CD4-positive, alpha-beta T cell treated with Interleukin-4 for 1 hour (primary cell): ENCODE data around the gene DEFB128.
"Not testable (repeated sequence)": the region's sequence is repeated elsewhere in the genome, so short reads cannot be mapped to it uniquely, and the experiment has no call there.

Experiments
- DNase-seq, 2 donors: peaks; one replicate each; pipeline ENCODE4 v3.0.0-alpha.2; 2020 to 2022

DEFB128 gene

GRCh38 chr20:189611-190010, at the start of gene DEFB128:
Gene DEFB128, minus strand, starts transcription at chr20:189711. Its CDS starts 88 bp downstream, at chr20:189623.
- no peak for DNase-seq

- DNase-seq: no peak
Observed at GRCh38 chr20:237929-238328, 48.4 kb upstream of the DEFB128 start.

GRCh38 chr20:237489-237888, 48.0 kb upstream of the DEFB128 start:
- peak in 1 of 2 donors; percentile 29 for DNase-seq

- DNase-seq: no peak
Observed at GRCh38 chr20:235891-236290, 46.4 kb upstream of the DEFB128 start.

- DNase-seq: no peak
Observed at GRCh38 chr20:227439-228105, 38.1 kb upstream of the DEFB128 start.

- no peak for DNase-seq
Observed at GRCh38 chr20:226958-227357, 37.4 kb upstream of the DEFB128 start, which contains the start of gene DEFB129. Gene DEFB129, plus strand, starts transcription at chr20:227258. Its CDS starts 31 bp downstream, at chr20:227289.

- not testable (repeated sequence) for DNase-seq
Observed at GRCh38 chr20:225879-226278, 36.4 kb upstream of the DEFB128 start.

GRCh38 chr20:221258-221830, 31.8 kb upstream of the DEFB128 start:
- no peak for DNase-seq

GRCh38 chr20:219290-220115, 30.0 kb upstream of the DEFB128 start:
- no peak for DNase-seq

GRCh38 chr20:217266-217665, 27.8 kb upstream of the DEFB128 start:
- DNase-seq: no peak

GRCh38 chr20:215796-216195, 26.3 kb upstream of the DEFB128 start:
- no peak for DNase-seq

- no peak for DNase-seq
Observed at GRCh38 chr20:214383-214782, 24.9 kb upstream of the DEFB128 start.

GRCh38 chr20:210809-211502, 21.4 kb upstream of the DEFB128 start:
- DNase-seq: no peak

- DNase-seq: peak; percentile 26 to 54
Observed at GRCh38 chr20:208942-209566, 19.5 kb upstream of the DEFB128 start.

- not testable (repeated sequence) for DNase-seq
Observed at GRCh38 chr20:203630-204029, 14.1 kb upstream of the DEFB128 start.

- no peak for DNase-seq
Observed at GRCh38 chr20:199996-200395, 10.5 kb upstream of the DEFB128 start.

- DNase-seq: no peak
Observed at GRCh38 chr20:198225-198624, 8.7 kb upstream of the DEFB128 start.

GRCh38 chr20:187733-188132, 1.8 kb downstream of the DEFB128 start:
- no peak for DNase-seq

GRCh38 chr20:184288-184687, 5.2 kb downstream of the DEFB128 start:
- no peak for DNase-seq

- DNase-seq: no peak
Observed at GRCh38 chr20:168876-169275, 20.6 kb downstream of the DEFB128 start.

- DNase-seq: no peak
Observed at GRCh38 chr20:164618-165017, 24.9 kb downstream of the DEFB128 start.

GRCh38 chr20:157154-157553, 32.4 kb downstream of the DEFB128 start, which contains the start of gene DEFB127:
Gene DEFB127, plus strand, starts transcription at chr20:157454. Its CDS starts 91 bp downstream, at chr20:157545.
- no peak for DNase-seq

GRCh38 chr20:152131-152530, 37.4 kb downstream of the DEFB128 start:
- no peak for DNase-seq
